HEK293 (cell line): ENCODE measurements around the gene MUC13.

Experiments
- CTCF ChIA-PET: fragments of 350-600 bp; formaldehyde crosslinking; extraction: SDS; loops from one replicate; lab custom pipeline; 2021; ENCODE audit warnings: antibody characterized with exemption; lab: Yijun Ruan, JAX
- POLR2A ChIA-PET: fragments of 300-600 bp; formaldehyde crosslinking; extraction: SDS; loops from one replicate; lab custom pipeline; 2020; ENCODE audit warnings: antibody characterized with exemption, inconsistent platforms; lab: Yijun Ruan, JAX
- H3K27ac ChIP-seq: fragments of 200-500 bp; sonication (Bioruptor generic); 2 replicates; pipeline ENCODE4 v1.5.1; 2014; ENCODE audit warnings: low read depth, low read length, control low read depth, inconsistent platforms; ENCODE audit errors: extremely low read depth
- H3K36me3 ChIP-seq, 2 experiments: fragments of 200-500 bp in 1 of 2; sonication (Bioruptor generic) in 1 of 2; 1 replicate in 1 of 2; 2 replicates in 1 of 2; pipeline ENCODE4 v1.5.1; 2014 to 2017; ENCODE audit warnings: inconsistent platforms in 2 of 2, low read length in 2 of 2; ENCODE audit not compliant: control insufficient read depth in 2 of 2, insufficient read depth in 1 of 2
- H3K4me1 ChIP-seq: fragments of 200-500 bp; sonication (Bioruptor generic); 2 replicates; pipeline ENCODE4 v1.5.1; 2014; ENCODE audit warnings: mild to moderate bottlenecking, low read length, inconsistent platforms; ENCODE audit not compliant: control insufficient read depth, insufficient read depth
- H3K4me3 ChIP-seq: 2 replicates; pipeline ENCODE4 v1.5.1; 2011; ENCODE audit warnings: low read depth, mild to moderate bottlenecking, control low read depth, low read length, moderate library complexity
- H3K9me3 ChIP-seq: fragments of 200-500 bp; sonication (Bioruptor generic); 2 replicates; pipeline ENCODE4 v1.5.1; 2014; ENCODE audit warnings: low read depth, low read length, inconsistent platforms; ENCODE audit not compliant: control insufficient read depth, insufficient read depth
- CTCF ChIP-seq: fragments of 450-650 bp; formaldehyde crosslinking; IDR thresholded peaks from 2 replicates; pipeline ENCODE4 v1.5.1; 2016; ENCODE audit warnings: missing biosample characterization, missing genetic modification characterization
- EGR2 ChIP-seq: fragments of 450-650 bp; formaldehyde crosslinking; IDR thresholded peaks from 2 replicates; pipeline ENCODE4 v1.5.1; 2016; ENCODE audit warnings: low read depth, missing biosample characterization, missing genetic modification characterization
- HIC1 ChIP-seq: fragments of 450-650 bp; formaldehyde crosslinking; IDR thresholded peaks from 2 replicates; pipeline ENCODE4 v1.5.1; 2016; ENCODE audit warnings: missing biosample characterization, missing genetic modification characterization
- IKZF3 ChIP-seq: fragments of 450-650 bp; IDR thresholded peaks from 2 replicates; pipeline ENCODE4 v1.5.0; 2018; ENCODE audit warnings: missing biosample characterization, mild to moderate bottlenecking, missing genetic modification characterization, moderate library complexity
- KLF1 ChIP-seq: fragments of 450-650 bp; formaldehyde crosslinking; IDR thresholded peaks from 2 replicates; pipeline ENCODE4 v1.5.1; 2016; ENCODE audit warnings: missing biosample characterization, missing genetic modification characterization
- KLF8 ChIP-seq: fragments of 450-650 bp; formaldehyde crosslinking; IDR thresholded peaks from 2 replicates; pipeline ENCODE4 v1.5.1; 2016; ENCODE audit warnings: missing biosample characterization, missing genetic modification characterization
- KLF9 ChIP-seq: fragments of 450-650 bp; formaldehyde crosslinking; IDR thresholded peaks from 2 replicates; pipeline ENCODE4 v1.5.1; 2016; ENCODE audit warnings: missing biosample characterization, missing genetic modification characterization, low read depth
- OSR2 ChIP-seq: fragments of 450-650 bp; formaldehyde crosslinking; IDR thresholded peaks from 2 replicates; pipeline ENCODE4 v1.5.1; 2016; ENCODE audit warnings: missing biosample characterization, missing genetic modification characterization
- SETDB1 ChIP-seq: IDR thresholded peaks from one replicate; pipeline ENCODE4 v1.6.1; 2017; ENCODE audit warnings: mild to moderate bottlenecking, low read length, moderate library complexity, mixed read lengths; ENCODE audit not compliant: insufficient read length
- SP2 ChIP-seq: fragments of 450-650 bp; formaldehyde crosslinking; IDR thresholded peaks from 2 replicates; pipeline ENCODE4 v1.5.1; 2016; ENCODE audit warnings: missing biosample characterization, missing genetic modification characterization
- TCF7L2 ChIP-seq: IDR thresholded peaks from 2 replicates; pipeline ENCODE4 v1.6.1; 2011; ENCODE audit warnings: low read depth, mild to moderate bottlenecking, inconsistent platforms, low read length, moderate library complexity, borderline replicate concordance
- TRIM28 ChIP-seq: IDR thresholded peaks from 2 replicates; pipeline ENCODE4 v1.6.1; 2011; ENCODE audit warnings: low read length, control low read depth, borderline replicate concordance
- YY2 ChIP-seq: fragments of 450-650 bp; formaldehyde crosslinking; IDR thresholded peaks from 2 replicates; pipeline ENCODE4 v1.5.1; 2016; ENCODE audit warnings: missing biosample characterization, missing genetic modification characterization
- ZFP41 ChIP-seq: fragments of 450-650 bp; formaldehyde crosslinking; IDR thresholded peaks from 2 replicates; pipeline ENCODE4 v1.5.1; 2016; ENCODE audit warnings: missing biosample characterization, missing genetic modification characterization, borderline replicate concordance
- ZNF148 ChIP-seq: fragments of 450-650 bp; formaldehyde crosslinking; IDR thresholded peaks from 2 replicates; pipeline ENCODE4 v1.5.0; 2017; ENCODE audit warnings: missing biosample characterization, missing genetic modification characterization, borderline replicate concordance
- ZNF155 ChIP-seq: fragments of 450-650 bp; formaldehyde crosslinking; IDR thresholded peaks from 2 replicates; pipeline ENCODE4 v1.5.1; 2016; ENCODE audit warnings: missing biosample characterization, missing genetic modification characterization
- ZNF157 ChIP-seq: fragments of 450-650 bp; formaldehyde crosslinking; IDR thresholded peaks from 2 replicates; pipeline ENCODE4 v1.5.1; 2016; ENCODE audit warnings: missing biosample characterization, missing genetic modification characterization
- ZNF184 ChIP-seq: fragments of 450-650 bp; IDR thresholded peaks from 2 replicates; pipeline ENCODE4 v1.5.1; 2018; ENCODE audit warnings: missing biosample characterization, mild to moderate bottlenecking, missing genetic modification characterization
- ZNF302 ChIP-seq: fragments of 450-650 bp; formaldehyde crosslinking; IDR thresholded peaks from 2 replicates; pipeline ENCODE4 v1.5.1; 2016; ENCODE audit warnings: missing biosample characterization, missing genetic modification characterization, low read depth
- ZNF416 ChIP-seq: fragments of 450-650 bp; formaldehyde crosslinking; IDR thresholded peaks from 2 replicates; pipeline ENCODE4 v1.5.1; 2016; ENCODE audit warnings: missing biosample characterization, missing genetic modification characterization
- ZNF510 ChIP-seq: fragments of 450-650 bp; formaldehyde crosslinking; IDR thresholded peaks from 2 replicates; pipeline ENCODE4 v1.5.1; 2018; ENCODE audit warnings: mild to moderate bottlenecking, missing genetic modification characterization, missing biosample characterization; ENCODE audit not compliant: insufficient replicate concordance
- ZNF610 ChIP-seq: fragments of 450-650 bp; formaldehyde crosslinking; IDR thresholded peaks from 2 replicates; pipeline ENCODE4 v1.5.1; 2016; ENCODE audit warnings: missing biosample characterization, missing genetic modification characterization, borderline replicate concordance
- ZNF768 ChIP-seq: fragments of 450-650 bp; formaldehyde crosslinking; IDR thresholded peaks from 2 replicates; pipeline ENCODE4 v1.5.1; 2018; ENCODE audit warnings: missing biosample characterization, mild to moderate bottlenecking, missing genetic modification characterization
- ZNF843 ChIP-seq: fragments of 450-650 bp; formaldehyde crosslinking; IDR thresholded peaks from 2 replicates; pipeline ENCODE4 v1.5.1; 2016; ENCODE audit warnings: missing biosample characterization, missing genetic modification characterization
- ZSCAN4 ChIP-seq: fragments of 450-650 bp; formaldehyde crosslinking; IDR thresholded peaks from 2 replicates; pipeline ENCODE4 v1.5.1; 2017; ENCODE audit warnings: missing biosample characterization, missing genetic modification characterization

MUC13 gene

GRCh38 chr3:124963755-124964154, 29.2 kb upstream of the MUC13 start:
- Histone ChIP-seq H3K9me3 (no peaks in the 10 kb centered on the region), H3K4me1 (no peaks in the 10 kb centered on the region), H3K36me3 (no peaks in the 10 kb centered on the region), H3K4me3 (no peak overlapping the region), H3K27ac (no peak overlapping the region)
- TF ChIP-seq ZNF157 (tag by site-specific recombination) (no peak), ZNF843 (tag by site-specific recombination) (no peak), EGR2 (tag by site-specific recombination) (no peak), YY2 (tag by site-specific recombination) (no peak), ZNF302 (tag by site-specific recombination) (no peak), TCF7L2 (no peak), IKZF3 (tag by site-specific recombination) (no peak), ZFP41 (tag by site-specific recombination) (no peak), HIC1 (tag by site-specific recombination) (no peak), ZNF184 (tag by site-specific recombination) (no peak), KLF8 (no peak), KLF9 (tag by site-specific recombination) (no peak), ZNF610 (tag by site-specific recombination) (no peak), ZNF510 (tag by site-specific recombination) (no peak)
- ChIA-PET CTCF (interaction anchor here (0.5 to 0.6 kb wide), 2 partner anchors 10 to 36 kb away, joined by 3 to 4 read pairs; no protein-coding TSS in a partner anchor), POLR2A (no interaction called here)

GRCh38 chr3:124962403-124962940, 27.9 kb upstream of the MUC13 start:
- POLR2A ChIA-PET, result no interaction called here
- no peak for TF ChIP-seq ZNF768
- TF ChIP-seq CTCF, result no peak
- no peak for TF ChIP-seq ZNF416 (tag by site-specific recombination)
- TF ChIP-seq SP2 (tag by site-specific recombination), result no peak
- no peak for TF ChIP-seq ZNF155 (tag by site-specific recombination)
- peak; percentile 45 for TF ChIP-seq SETDB1
- no peak for TF ChIP-seq ZSCAN4 (tag by site-specific recombination)
- TF ChIP-seq OSR2, result no peak
- TF ChIP-seq ZNF148 (tag by site-specific recombination), result no peak
- no peak for TF ChIP-seq KLF1 (tag by site-specific recombination)
- TF ChIP-seq TRIM28, result peak; percentile 55; the same call in 1 of the 2 replicates
- TF ChIP-seq, all 188 proteins: peak for 2
- Histone ChIP-seq H3K27ac (no peak overlapping the region), H3K4me1 (no peaks in the 10 kb centered on the region), H3K4me3 (no peak overlapping the region), H3K36me3 (no peaks in the 10 kb centered on the region), H3K9me3 (no peaks in the 10 kb centered on the region)
- CTCF ChIA-PET, result no interaction called here
